ENCODE data around the gene TMBIM6. TPM values are rescaled to one million over a fixed set of nuclear protein-coding genes. Genes with fewer than 3 reads are reported as not detected.

Gene TMBIM6
- polyA plus RNA-seq, 1 experiment, result 771 TPM

DNA sequence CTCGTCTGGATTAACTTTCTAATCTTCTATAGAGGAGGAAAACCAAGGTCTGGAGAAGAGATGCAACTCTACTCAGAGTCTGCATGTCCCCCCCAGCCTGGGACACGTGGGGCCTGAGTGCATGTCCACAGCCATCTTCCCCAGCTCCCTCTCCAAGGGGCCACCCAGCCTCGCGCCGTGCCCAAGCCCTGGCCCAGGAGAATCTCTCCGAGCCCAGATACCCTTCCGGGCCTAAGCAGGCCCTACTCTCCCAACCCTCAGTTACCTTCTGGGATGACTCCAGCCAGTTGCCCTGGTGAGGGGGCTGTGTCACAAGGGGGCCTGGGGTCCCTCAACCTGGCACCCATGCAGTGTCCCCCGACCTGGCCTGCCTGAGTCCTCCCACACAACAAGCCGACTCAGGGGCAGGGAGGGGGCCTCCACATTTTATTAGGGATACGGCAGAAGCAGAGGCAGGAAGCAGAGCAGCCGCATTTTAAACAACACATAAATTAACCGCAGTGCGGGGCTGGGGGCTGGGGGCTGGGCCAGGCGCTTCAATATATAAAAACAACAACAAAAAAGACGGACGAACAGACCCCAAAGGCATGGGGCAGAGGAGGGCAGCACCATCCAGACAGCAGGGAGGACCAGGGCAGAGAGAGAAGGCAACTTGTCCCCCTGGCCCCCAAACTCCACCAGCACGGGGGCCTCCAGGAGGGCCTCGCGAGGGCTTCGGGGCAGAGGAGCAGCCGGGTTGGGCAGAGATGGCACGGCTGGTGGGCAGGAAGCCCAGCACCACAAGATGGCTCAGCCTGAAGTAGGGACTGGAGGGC is 49.6 kb downstream of the TMBIM6 start:
- peaks cover 28% of the 10 kb centered on the region for H3K36me3 ChIP-seq (ENCODE audit: control insufficient read depth, insufficient read depth, low read length)
- CTCF ChIA-PET, result interaction anchor here (1.3 kb wide), 1 partner anchor 29 kb away, joined by 4 read pairs; no protein-coding TSS in a partner anchor
- no peaks in the 10 kb centered on the region for H3K27me3 ChIP-seq (ENCODE audit: control insufficient read depth, insufficient read depth, low read length)
- no peak overlapping the region for H3K4me3 ChIP-seq (ENCODE audit: low read depth, low read length)
- POLR2A ChIA-PET, result no interaction called here
- TF ChIP-seq, protein P1, sequence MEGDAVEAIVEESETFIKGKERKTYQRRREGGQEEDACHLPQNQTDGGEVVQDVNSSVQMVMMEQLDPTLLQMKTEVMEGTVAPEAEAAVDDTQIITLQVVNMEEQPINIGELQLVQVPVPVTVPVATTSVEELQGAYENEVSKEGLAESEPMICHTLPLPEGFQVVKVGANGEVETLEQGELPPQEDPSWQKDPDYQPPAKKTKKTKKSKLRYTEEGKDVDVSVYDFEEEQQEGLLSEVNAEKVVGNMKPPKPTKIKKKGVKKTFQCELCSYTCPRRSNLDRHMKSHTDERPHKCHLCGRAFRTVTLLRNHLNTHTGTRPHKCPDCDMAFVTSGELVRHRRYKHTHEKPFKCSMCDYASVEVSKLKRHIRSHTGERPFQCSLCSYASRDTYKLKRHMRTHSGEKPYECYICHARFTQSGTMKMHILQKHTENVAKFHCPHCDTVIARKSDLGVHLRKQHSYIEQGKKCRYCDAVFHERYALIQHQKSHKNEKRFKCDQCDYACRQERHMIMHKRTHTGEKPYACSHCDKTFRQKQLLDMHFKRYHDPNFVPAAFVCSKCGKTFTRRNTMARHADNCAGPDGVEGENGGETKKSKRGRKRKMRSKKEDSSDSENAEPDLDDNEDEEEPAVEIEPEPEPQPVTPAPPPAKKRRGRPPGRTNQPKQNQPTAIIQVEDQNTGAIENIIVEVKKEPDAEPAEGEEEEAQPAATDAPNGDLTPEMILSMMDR (IDR thresholded peaks at IDR 0.05; ENCODE audit: insufficient read depth, low read depth, low read length), result no peak
- no peak for DNase-seq (ENCODE audit: low read depth)

- H3K27me3 ChIP-seq (ENCODE audit: control insufficient read depth, insufficient read depth, low read length), result no peaks in the 10 kb centered on the region
- no peak overlapping the region for H3K4me3 ChIP-seq (ENCODE audit: low read depth, low read length)
- TF ChIP-seq, protein P1 (IDR thresholded peaks at IDR 0.05; ENCODE audit: insufficient read depth, low read depth, low read length), result no peak
- ChIA-PET CTCF (interaction anchor here (1.3 kb wide), 1 partner anchor 28 kb away, joined by 4 read pairs; no protein-coding TSS in a partner anchor), POLR2A (no interaction called here)
- peaks cover 32% of the 10 kb centered on the region for H3K36me3 ChIP-seq (ENCODE audit: control insufficient read depth, insufficient read depth, low read length)
- no peak for DNase-seq (ENCODE audit: low read depth)
These were observed 50.3 kb downstream of the TMBIM6 start for GRCh38 chr12:49791700-49792099.

- H3K36me3 ChIP-seq (ENCODE audit: control insufficient read depth, insufficient read depth, low read length), result peaks cover 34% of the 10 kb centered on the region
- H3K27me3 ChIP-seq (ENCODE audit: control insufficient read depth, insufficient read depth, low read length), result no peaks in the 10 kb centered on the region
- POLR2A ChIA-PET, result interaction anchor here (0.6 kb wide), 1 partner anchor 1535 kb away, joined by 3 read pairs; no protein-coding TSS in a partner anchor
- CTCF ChIA-PET, result interaction anchor here (1.3 kb wide), 1 partner anchor 27 kb away, joined by 4 read pairs; no protein-coding TSS in a partner anchor
- DNase-seq (ENCODE audit: low read depth), result no peak
- H3K4me3 ChIP-seq (ENCODE audit: low read depth, low read length), result no peak overlapping the region
- TF ChIP-seq, protein P1 (IDR thresholded peaks at IDR 0.05; ENCODE audit: insufficient read depth, low read depth, low read length), result no peak
These were observed 51.0 kb downstream of the TMBIM6 start for GRCh38 chr12:49792181-49792970.

DNA sequence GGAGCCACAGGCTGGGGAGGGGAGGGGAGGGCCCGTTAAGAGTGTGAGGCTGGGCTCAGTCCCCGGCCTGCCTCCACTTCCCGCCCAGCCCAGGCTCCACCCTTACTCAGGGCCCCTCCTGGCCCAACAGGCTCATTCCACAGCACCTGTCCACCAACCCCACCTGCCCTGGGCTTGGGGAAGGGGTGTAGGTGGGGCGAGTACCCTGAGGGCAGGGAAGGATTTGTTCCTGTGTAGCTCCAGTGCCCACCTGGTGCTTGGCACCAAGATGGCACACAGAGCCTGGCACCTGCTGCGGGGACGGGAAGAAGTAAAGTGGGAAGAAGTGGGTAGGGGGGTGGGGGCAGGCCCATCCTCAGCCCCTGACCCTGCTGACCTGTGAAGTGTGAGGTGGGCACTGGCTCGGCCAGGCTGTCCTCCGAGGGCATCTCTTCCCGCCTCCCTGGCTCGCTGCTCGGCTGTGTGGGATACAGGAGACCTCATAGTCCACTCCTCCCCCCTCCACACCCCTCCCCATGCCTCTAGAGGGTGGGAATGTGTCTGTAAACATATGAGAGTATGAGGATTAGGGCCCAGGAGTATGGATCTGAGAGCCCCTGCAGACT is 51.7 kb downstream of the TMBIM6 start:
- Histone ChIP-seq H3K36me3 (ENCODE audit: control insufficient read depth, insufficient read depth, low read length) (peaks cover 38% of the 10 kb centered on the region), H3K4me3 (ENCODE audit: low read depth, low read length) (no peak overlapping the region), H3K27me3 (ENCODE audit: control insufficient read depth, insufficient read depth, low read length) (no peaks in the 10 kb centered on the region)
- TF ChIP-seq, protein P1 (IDR thresholded peaks at IDR 0.05; ENCODE audit: insufficient read depth, low read depth, low read length), result no peak
- no peak for DNase-seq (ENCODE audit: low read depth)
- ChIA-PET CTCF (no interaction called here), POLR2A (interaction anchor here (0.6 kb wide), 1 partner anchor 1534 kb away, joined by 3 read pairs; no protein-coding TSS in a partner anchor)

- ChIA-PET POLR2A (no interaction called here), CTCF (no interaction called here)
- TF ChIP-seq, protein P1 (IDR thresholded peaks at IDR 0.05; ENCODE audit: insufficient read depth, low read depth, low read length), result no peak
- Histone ChIP-seq H3K4me3 (ENCODE audit: low read depth, low read length) (no peak overlapping the region), H3K27me3 (ENCODE audit: control insufficient read depth, insufficient read depth, low read length) (no peaks in the 10 kb centered on the region), H3K36me3 (ENCODE audit: control insufficient read depth, insufficient read depth, low read length) (peaks cover 43% of the 10 kb centered on the region)
- DNase-seq (ENCODE audit: low read depth), result no peak
These were observed 52.3 kb downstream of the TMBIM6 start for GRCh38 chr12:49793620-49794019.

Data from BJ (cell line).